ENCODE measurements around the gene HARBI1. TPM values are rescaled to one million over a fixed set of nuclear protein-coding genes. Genes with fewer than 3 reads are reported as not detected.

HARBI1 gene, protein sequence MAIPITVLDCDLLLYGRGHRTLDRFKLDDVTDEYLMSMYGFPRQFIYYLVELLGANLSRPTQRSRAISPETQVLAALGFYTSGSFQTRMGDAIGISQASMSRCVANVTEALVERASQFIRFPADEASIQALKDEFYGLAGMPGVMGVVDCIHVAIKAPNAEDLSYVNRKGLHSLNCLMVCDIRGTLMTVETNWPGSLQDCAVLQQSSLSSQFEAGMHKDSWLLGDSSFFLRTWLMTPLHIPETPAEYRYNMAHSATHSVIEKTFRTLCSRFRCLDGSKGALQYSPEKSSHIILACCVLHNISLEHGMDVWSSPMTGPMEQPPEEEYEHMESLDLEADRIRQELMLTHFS
- total RNA-seq = 1 to 10 TPM; 2.8 to 3.1 TPM

- Mint-ChIP-seq H3K27me3 (ENCODE audit: low read depth) (no peaks in the 10 kb centered on the region), H3K4me3 (peak within 1 kb of the TSS; percentile 89), H3K27ac (peak within 1 kb of the TSS; percentile 99), H3K4me1 (ENCODE audit: low read depth) (peaks cover 40% of the 10 kb centered on the region), H3K36me3 (ENCODE audit: low read depth) (peaks cover 2% of the 10 kb centered on the region), H3K9me3 (no peaks in the 10 kb centered on the region)
- intact Hi-C loops (cut with micrococcal nuclease) = loop anchor here (1.0 to 10.0 kb wide), 15 partner anchors 23 to 773 kb away; partner anchors contain the start of genes AMBRA1, ARHGAP1, CKAP5 and CRY2
- CTCF ChIA-PET = interaction anchor here (0.6 to 2.6 kb wide), 15 partner anchors 10 to 394 kb away, joined by 3 to 16 read pairs (median 5); partner anchors contain the start of gene AMBRA1
- peak; percentile 92 for DNase-seq
These were observed at the start of gene HARBI1, which contains the start of gene ATG13 for GRCh38 chr11:46617134-46617971. Gene HARBI1, minus strand, starts transcription at chr11:46617227. Its CDS starts 990 bp downstream, at chr11:46616237. Gene ATG13, plus strand, starts transcription at chr11:46617553. Its CDS starts 26,739 bp downstream, at chr11:46644292.

- CTCF ChIA-PET = no interaction called here
- peaks cover 12% of the 10 kb centered on the region for H3K36me3 Mint-ChIP-seq (ENCODE audit: low read depth)
These were observed 49.5 kb upstream of the HARBI1 start for GRCh38 chr11:46666516-46666915.

GRCh38 chr11:46665356-46665755 is 48.3 kb upstream of the HARBI1 start:
- CTCF ChIA-PET = no interaction called here
- no peak overlapping the region for H3K4me3 Mint-ChIP-seq

More at GRCh38 chr11:46666516-46666915, 49.5 kb upstream of the HARBI1 start:
- DNase-seq = no peak
- no peaks in the 10 kb centered on the region for H3K9me3 Mint-ChIP-seq
- peaks cover 20% of the 10 kb centered on the region for H3K4me1 Mint-ChIP-seq (ENCODE audit: low read depth)
- intact Hi-C loops (cut with micrococcal nuclease) = no loop called here
- no peak overlapping the region for H3K4me3 Mint-ChIP-seq
- no peak overlapping the region for H3K27ac Mint-ChIP-seq
- H3K27me3 Mint-ChIP-seq (ENCODE audit: low read depth) = no peaks in the 10 kb centered on the region

DNA sequence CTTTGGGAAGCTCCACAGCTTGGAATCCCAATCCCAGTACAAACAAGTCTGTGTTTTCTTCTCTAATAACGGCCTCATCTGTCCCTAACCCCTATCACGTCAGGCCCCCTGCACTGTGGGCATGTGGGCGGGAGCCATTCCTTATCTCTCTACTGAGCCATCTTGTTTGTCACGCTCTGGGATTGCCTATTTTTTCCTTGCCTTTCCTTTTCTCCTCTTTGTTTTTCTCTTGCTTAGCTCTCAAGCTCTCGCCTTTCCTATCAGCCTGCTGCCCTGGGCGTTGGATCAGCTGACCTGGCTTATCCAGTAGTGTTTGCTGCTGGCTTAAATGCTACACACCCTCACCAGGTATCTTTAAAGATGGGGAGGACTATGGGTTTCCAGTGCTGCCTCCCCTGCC is 47.6 kb upstream of the HARBI1 start:
- peaks cover 4% of the 10 kb centered on the region for H3K4me1 Mint-ChIP-seq (ENCODE audit: low read depth)
- H3K36me3 Mint-ChIP-seq (ENCODE audit: low read depth) = peaks cover 11% of the 10 kb centered on the region
- no peak overlapping the region for H3K4me3 Mint-ChIP-seq
- no peak overlapping the region for H3K27ac Mint-ChIP-seq
- DNase-seq = no peak
- no peaks in the 10 kb centered on the region for H3K9me3 Mint-ChIP-seq
- intact Hi-C loops (cut with micrococcal nuclease) = no loop called here
- CTCF ChIA-PET = no interaction called here
- no peaks in the 10 kb centered on the region for H3K27me3 Mint-ChIP-seq (ENCODE audit: low read depth)

More at GRCh38 chr11:46665356-46665755, 48.3 kb upstream of the HARBI1 start:
- peaks cover 12% of the 10 kb centered on the region for H3K36me3 Mint-ChIP-seq (ENCODE audit: low read depth)
- no peak overlapping the region for H3K27ac Mint-ChIP-seq
- H3K27me3 Mint-ChIP-seq (ENCODE audit: low read depth) = no peaks in the 10 kb centered on the region
- H3K4me1 Mint-ChIP-seq (ENCODE audit: low read depth) = peaks cover 9% of the 10 kb centered on the region
- DNase-seq = no peak
- no peaks in the 10 kb centered on the region for H3K9me3 Mint-ChIP-seq
- intact Hi-C loops (cut with micrococcal nuclease) = no loop called here

DNA sequence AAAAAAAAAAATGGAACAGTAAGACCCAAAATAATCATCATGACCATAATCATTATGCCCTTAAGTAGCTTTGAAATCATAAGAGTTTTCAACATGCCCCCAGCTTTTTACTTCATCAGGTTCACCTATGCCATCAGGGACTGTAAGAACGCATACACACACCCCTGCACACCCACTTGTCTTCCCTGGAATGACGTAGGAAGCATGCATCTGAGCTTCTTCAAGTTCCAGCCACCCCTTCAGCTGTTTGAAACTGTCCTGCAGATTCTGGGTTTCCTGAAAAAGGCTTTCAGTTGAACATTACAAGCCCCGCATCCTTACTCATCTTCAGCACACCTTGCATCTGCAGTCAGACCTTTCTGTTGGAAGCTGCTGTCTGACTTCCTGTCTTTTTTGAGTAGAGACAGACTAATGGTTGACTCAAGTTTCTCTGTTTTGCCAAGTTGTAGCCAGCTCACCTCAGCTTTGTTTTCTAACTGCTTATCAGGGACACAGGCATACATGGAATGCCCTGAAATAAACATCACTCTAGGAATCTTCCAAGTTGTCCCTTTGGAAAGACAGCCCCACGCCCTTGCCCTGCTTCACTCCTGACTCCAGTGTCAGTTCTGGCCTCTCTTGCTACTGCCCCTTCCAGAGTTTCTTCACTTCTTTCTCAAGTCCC is 46.4 kb upstream of the HARBI1 start:
- Mint-ChIP-seq H3K4me3 (no peak overlapping the region), H3K9me3 (no peaks in the 10 kb centered on the region), H3K36me3 (ENCODE audit: low read depth) (peaks cover 12% of the 10 kb centered on the region), H3K4me1 (ENCODE audit: low read depth) (no peaks in the 10 kb centered on the region), H3K27ac (peak overlapping the region; percentile 22), H3K27me3 (ENCODE audit: low read depth) (no peaks in the 10 kb centered on the region)
- no peak for DNase-seq
- CTCF ChIA-PET = no interaction called here
- intact Hi-C loops (cut with micrococcal nuclease) = no loop called here

GRCh38 chr11:46662366-46662765 is 45.3 kb upstream of the HARBI1 start:
- DNase-seq = no peak
- intact Hi-C loops (cut with micrococcal nuclease) = no loop called here
- CTCF ChIA-PET = no interaction called here
- H3K36me3 Mint-ChIP-seq (ENCODE audit: low read depth) = peaks cover 19% of the 10 kb centered on the region
- H3K4me3 Mint-ChIP-seq = no peak overlapping the region
- no peak overlapping the region for H3K27ac Mint-ChIP-seq
- H3K9me3 Mint-ChIP-seq = no peaks in the 10 kb centered on the region
- H3K4me1 Mint-ChIP-seq (ENCODE audit: low read depth) = no peaks in the 10 kb centered on the region
- H3K27me3 Mint-ChIP-seq (ENCODE audit: low read depth) = no peaks in the 10 kb centered on the region

DNA sequence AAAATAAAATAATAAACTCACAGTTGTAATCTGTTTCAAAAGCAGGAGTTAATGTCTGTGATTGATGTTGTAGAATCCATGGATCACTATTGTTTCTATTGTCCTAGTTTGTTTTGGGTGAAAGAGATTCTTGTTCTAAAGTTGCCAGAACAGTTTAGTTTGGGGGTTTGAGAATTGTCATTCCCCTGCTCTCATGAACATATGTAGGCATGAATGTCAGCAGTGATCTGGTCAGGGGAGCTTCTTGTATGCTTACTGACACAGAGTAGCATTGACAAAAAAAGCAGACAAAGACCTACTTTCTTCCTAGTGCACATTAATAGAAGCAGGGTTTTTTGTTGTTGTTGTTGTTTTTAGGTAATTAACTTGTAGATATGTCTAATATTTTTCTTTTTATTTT is 44.8 kb upstream of the HARBI1 start:
- no peaks in the 10 kb centered on the region for H3K9me3 Mint-ChIP-seq
- no peaks in the 10 kb centered on the region for H3K4me1 Mint-ChIP-seq (ENCODE audit: low read depth)
- H3K27ac Mint-ChIP-seq = no peak overlapping the region
- peaks cover 23% of the 10 kb centered on the region for H3K36me3 Mint-ChIP-seq (ENCODE audit: low read depth)
- DNase-seq = no peak
- no peak overlapping the region for H3K4me3 Mint-ChIP-seq
- intact Hi-C loops (cut with micrococcal nuclease) = no loop called here
- H3K27me3 Mint-ChIP-seq (ENCODE audit: low read depth) = no peaks in the 10 kb centered on the region
- CTCF ChIA-PET = no interaction called here

- no peak overlapping the region for H3K27ac Mint-ChIP-seq
- H3K4me3 Mint-ChIP-seq = no peak overlapping the region
- no peak for DNase-seq
- H3K27me3 Mint-ChIP-seq (ENCODE audit: low read depth) = no peaks in the 10 kb centered on the region
- CTCF ChIA-PET = no interaction called here
- no peaks in the 10 kb centered on the region for H3K9me3 Mint-ChIP-seq
- H3K4me1 Mint-ChIP-seq (ENCODE audit: low read depth) = no peaks in the 10 kb centered on the region
- peaks cover 18% of the 10 kb centered on the region for H3K36me3 Mint-ChIP-seq (ENCODE audit: low read depth)
- intact Hi-C loops (cut with micrococcal nuclease) = no loop called here
These were observed 42.9 kb upstream of the HARBI1 start for GRCh38 chr11:46659908-46660307.

- H3K27ac Mint-ChIP-seq = peak overlapping the region; percentile 70
- no peak overlapping the region for H3K4me3 Mint-ChIP-seq
- intact Hi-C loops (cut with micrococcal nuclease) = no loop called here
- H3K27me3 Mint-ChIP-seq (ENCODE audit: low read depth) = no peaks in the 10 kb centered on the region
- CTCF ChIA-PET = no interaction called here
- no peaks in the 10 kb centered on the region for H3K4me1 Mint-ChIP-seq (ENCODE audit: low read depth)
- no peak for DNase-seq
- no peaks in the 10 kb centered on the region for H3K9me3 Mint-ChIP-seq
- peaks cover 17% of the 10 kb centered on the region for H3K36me3 Mint-ChIP-seq (ENCODE audit: low read depth)
These were observed 41.2 kb upstream of the HARBI1 start for GRCh38 chr11:46658259-46658658.

- no peaks in the 10 kb centered on the region for H3K4me1 Mint-ChIP-seq (ENCODE audit: low read depth)
- H3K36me3 Mint-ChIP-seq (ENCODE audit: low read depth) = peaks cover 17% of the 10 kb centered on the region
- H3K4me3 Mint-ChIP-seq = no peak overlapping the region
- no peak overlapping the region for H3K27ac Mint-ChIP-seq
- DNase-seq = no peak
- H3K27me3 Mint-ChIP-seq (ENCODE audit: low read depth) = no peaks in the 10 kb centered on the region
- intact Hi-C loops (cut with micrococcal nuclease) = no loop called here
- CTCF ChIA-PET = interaction anchor here (1.1 kb wide), 1 partner anchor 109 kb away, joined by 4 read pairs; no protein-coding TSS in a partner anchor
- no peaks in the 10 kb centered on the region for H3K9me3 Mint-ChIP-seq
These were observed 40.2 kb upstream of the HARBI1 start for GRCh38 chr11:46657186-46657585.

GRCh38 chr11:46655631-46656030 is 38.6 kb upstream of the HARBI1 start:
- Mint-ChIP-seq H3K4me3 (no peak overlapping the region), H3K27ac (no peak overlapping the region), H3K4me1 (ENCODE audit: low read depth) (no peaks in the 10 kb centered on the region), H3K27me3 (ENCODE audit: low read depth) (no peaks in the 10 kb centered on the region), H3K36me3 (ENCODE audit: low read depth) (peaks cover 17% of the 10 kb centered on the region), H3K9me3 (no peaks in the 10 kb centered on the region)
- CTCF ChIA-PET = no interaction called here
- intact Hi-C loops (cut with micrococcal nuclease) = no loop called here
- DNase-seq = no peak

GRCh38 chr11:46649180-46649738 is 32.2 kb upstream of the HARBI1 start:
- Mint-ChIP-seq H3K27ac (no peak overlapping the region), H3K36me3 (ENCODE audit: low read depth) (peaks cover 5% of the 10 kb centered on the region), H3K4me3 (no peak overlapping the region), H3K4me1 (ENCODE audit: low read depth) (no peaks in the 10 kb centered on the region), H3K27me3 (ENCODE audit: low read depth) (no peaks in the 10 kb centered on the region), H3K9me3 (no peaks in the 10 kb centered on the region)
- intact Hi-C loops (cut with micrococcal nuclease) = no loop called here
- CTCF ChIA-PET = interaction anchor here (0.8 to 1.1 kb wide), 2 partner anchors 18 to 31 kb away, joined by 3 read pairs; no protein-coding TSS in a partner anchor
- no peak for DNase-seq

Data from activated naive CD4-positive, alpha-beta T cell treated with anti-CD3 and anti-CD28 coated beads for 36 hours (primary cell).